ENCODE measurements around the gene PITPNM1.
"Not testable (repeated sequence)": the region's sequence is repeated elsewhere in the genome, so short reads cannot be mapped to it uniquely, and the experiment has no call there.

Gene PITPNM1

GRCh38 chr11:67523556-67524479, 18.7 kb upstream of the PITPNM1 start:
- no peak for DNase-seq (ENCODE audit: low read depth in 2 of 3, low spot score in 1 of 3)

- DNase-seq (ENCODE audit: low read depth in 2 of 3, low spot score in 1 of 3), result no peak
Observed at GRCh38 chr11:67522844-67523555, 17.8 kb upstream of the PITPNM1 start, which contains the start of gene CABP2. TSS of gene CABP2 (minus strand) at chr11:67523446. CDS start at chr11:67523326, 120 bp downstream.

GRCh38 chr11:67522338-67522737, 17.2 kb upstream of the PITPNM1 start:
- DNase-seq (ENCODE audit: low read depth in 2 of 3, low spot score in 1 of 3), result no peak

- DNase-seq (ENCODE audit: low read depth in 2 of 3, low spot score in 1 of 3), result no peak
Observed at GRCh38 chr11:67521924-67522323, 16.8 kb upstream of the PITPNM1 start.

GRCh38 chr11:67520856-67521824, 16.0 kb upstream of the PITPNM1 start:
- DNase-seq (ENCODE audit: low read depth in 2 of 3, low spot score in 1 of 3), result no peak

- no peak for DNase-seq (ENCODE audit: low read depth in 2 of 3, low spot score in 1 of 3)
Observed at GRCh38 chr11:67519726-67520125, 14.6 kb upstream of the PITPNM1 start.

GRCh38 chr11:67517784-67518552, 12.8 kb upstream of the PITPNM1 start:
- DNase-seq (ENCODE audit: low read depth in 2 of 3, low spot score in 1 of 3), result no peak

- no peak for DNase-seq (ENCODE audit: low read depth in 2 of 3, low spot score in 1 of 3)
Observed at GRCh38 chr11:67516806-67517205, 11.6 kb upstream of the PITPNM1 start.

- no peak for DNase-seq (ENCODE audit: low read depth in 2 of 3, low spot score in 1 of 3)
Observed at GRCh38 chr11:67514116-67514515, 9.0 kb upstream of the PITPNM1 start.

- DNase-seq (ENCODE audit: low read depth in 2 of 3, low spot score in 1 of 3), result not testable (repeated sequence)
Observed at GRCh38 chr11:67511558-67511957, 6.4 kb upstream of the PITPNM1 start.

- DNase-seq (ENCODE audit: low read depth in 2 of 3, low spot score in 1 of 3), result no peak
Observed at GRCh38 chr11:67510023-67510345, 4.8 kb upstream of the PITPNM1 start.

- peak; percentile 96 to 99 (median 96) for DNase-seq (ENCODE audit: low read depth in 2 of 3, low spot score in 1 of 3)
Observed at GRCh38 chr11:67508486-67509121, 3.4 kb upstream of the PITPNM1 start.

GRCh38 chr11:67507864-67508485, 2.8 kb upstream of the PITPNM1 start, which contains the start of gene CDK2AP2:
TSS of gene CDK2AP2 (minus strand) at chr11:67508162. CDS start at chr11:67508082, 80 bp downstream.
- DNase-seq (ENCODE audit: low read depth in 2 of 3, low spot score in 1 of 3), result peak; percentile 97 to 99 (median 98)

GRCh38 chr11:67507242-67507863, 2.2 kb upstream of the PITPNM1 start:
- no peak for DNase-seq (ENCODE audit: low read depth in 2 of 3, low spot score in 1 of 3)

- DNase-seq (ENCODE audit: low read depth in 2 of 3, low spot score in 1 of 3), result no peak
Observed at GRCh38 chr11:67506426-67507051, 1.4 kb upstream of the PITPNM1 start.

GRCh38 chr11:67505605-67506396, 638 bp upstream of the PITPNM1 start:
- peak; percentile 88 to 93 (median 89) for DNase-seq (ENCODE audit: low read depth in 2 of 3, low spot score in 1 of 3)
